ENCODE results near the gene GAREM1.

- TF ChIP-seq POLR2AphosphoS5 (IDR thresholded peaks at IDR 0.05; ENCODE audit: low read depth, low read length) (no peak), POLR2A (IDR thresholded peaks at IDR 0.05; ENCODE audit: low read depth, low read length) (no peak), TAF1 (IDR thresholded peaks at IDR 0.05; ENCODE audit: borderline replicate concordance, low read depth, low read length) (no peak)
Observed at GRCh38 chr18:32435631-32436500, 34.8 kb downstream of the GAREM1 start.
